Fibroblast of lung (primary cell): ENCODE results near the gene CDKN2B-AS1.

Source experiments
- CTCF ChIP-seq, 2 donors: IDR thresholded peaks in 1 of 2; conservative IDR thresholded peaks in 1 of 2; 1 replicate in 1 of 2; 2 replicates in 1 of 2; pipeline ENCODE4 v1.5.1; 2011 to 2012; ENCODE audit warnings: low read length in 2 of 2, control low read depth in 1 of 2, inconsistent platforms in 1 of 2, low read depth in 1 of 2, mild to moderate bottlenecking in 1 of 2
- EZH2 ChIP-seq: IDR thresholded peaks from 2 replicates; pipeline ENCODE4 v1.5.1; 2012; ENCODE audit warnings: low read length, control low read depth, mild to moderate bottlenecking; ENCODE audit errors: missing control alignments

- no peak for TF ChIP-seq CTCF (conservative IDR thresholded peaks at IDR 0.05 in 1 of 2, IDR thresholded peaks at IDR 0.05 in 1 of 2; ENCODE audit: low read depth in 1 of 2, low read length in 2 of 2)
- no peak for TF ChIP-seq EZH2
These were observed 46.8 kb downstream of the CDKN2B-AS1 start for GRCh38 chr9:22041344-22041743.
